ENCODE data around the gene TRIM56. TPM values are rescaled to one million over a fixed set of nuclear protein-coding genes. Genes with fewer than 3 reads are reported as not detected.

Gene TRIM56
- total and polyA plus RNA-seq, 2 of the 13 experiments (the other 11 are each of a cell fraction or from before 2014, with no cell fraction given) = 3.2 to 7.1 TPM

DNA sequence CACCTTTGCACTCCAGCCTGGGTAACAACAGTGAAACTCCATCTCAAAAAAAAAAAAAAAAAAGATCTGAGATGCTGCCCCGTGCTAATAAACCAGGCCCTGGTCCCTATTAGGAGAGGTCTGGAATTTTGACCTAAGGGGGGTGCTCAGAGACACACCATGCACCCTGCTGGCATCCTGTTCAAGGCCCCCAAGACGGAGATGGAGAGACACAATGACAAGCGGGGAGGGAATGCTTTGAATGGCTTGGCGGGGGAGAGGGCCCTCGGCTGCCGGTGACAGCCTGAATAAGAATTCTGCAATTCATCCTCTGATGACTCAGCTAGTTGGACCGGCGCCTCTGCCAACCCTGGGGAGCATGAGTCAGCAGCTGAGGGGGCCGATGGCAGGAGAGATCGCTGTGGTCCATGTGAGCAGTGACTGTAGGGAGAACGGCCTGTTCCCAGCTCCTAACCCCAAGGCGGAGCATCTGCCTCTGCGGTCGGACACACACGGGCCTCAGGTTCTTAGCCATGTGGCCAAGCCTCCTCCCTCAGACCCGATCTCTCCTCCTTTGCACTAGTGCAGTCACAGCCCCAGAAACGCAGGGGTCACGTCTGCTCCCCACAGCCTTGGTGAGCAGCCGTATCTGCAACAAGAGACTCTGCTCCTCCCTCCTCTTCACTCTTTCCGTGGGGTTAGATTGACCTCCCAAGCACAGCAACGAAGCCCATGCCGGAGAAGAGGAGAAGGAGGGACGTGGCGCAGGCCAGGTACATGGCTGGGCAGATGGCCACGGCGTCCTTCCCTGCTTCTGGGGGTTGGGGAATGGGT, 14.9 kb downstream of the TRIM56 start (continued):
- TF ChIP-seq, protein P1, sequence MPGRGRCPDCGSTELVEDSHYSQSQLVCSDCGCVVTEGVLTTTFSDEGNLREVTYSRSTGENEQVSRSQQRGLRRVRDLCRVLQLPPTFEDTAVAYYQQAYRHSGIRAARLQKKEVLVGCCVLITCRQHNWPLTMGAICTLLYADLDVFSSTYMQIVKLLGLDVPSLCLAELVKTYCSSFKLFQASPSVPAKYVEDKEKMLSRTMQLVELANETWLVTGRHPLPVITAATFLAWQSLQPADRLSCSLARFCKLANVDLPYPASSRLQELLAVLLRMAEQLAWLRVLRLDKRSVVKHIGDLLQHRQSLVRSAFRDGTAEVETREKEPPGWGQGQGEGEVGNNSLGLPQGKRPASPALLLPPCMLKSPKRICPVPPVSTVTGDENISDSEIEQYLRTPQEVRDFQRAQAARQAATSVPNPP (CRISPR knock-in tag; IDR thresholded peaks at IDR 0.05) = no peak
- TF ChIP-seq GTF2F1 (IDR thresholded peaks at IDR 0.05; ENCODE audit: low read length) (no peak), JUN (CRISPR knock-in tag; IDR thresholded peaks at IDR 0.05) (no peak), NAIF1 (CRISPR knock-in tag; IDR thresholded peaks at IDR 0.05; ENCODE audit: borderline replicate concordance) (no peak), KDM5A (IDR thresholded peaks at IDR 0.05; ENCODE audit: borderline replicate concordance, low read length) (no peak), MTA1 (CRISPR knock-in tag; IDR thresholded peaks at IDR 0.05; ENCODE audit: borderline replicate concordance) (peak; percentile 82; the same call in 1 of the 2 replicates), NR2F2 (IDR thresholded peaks at IDR 0.05; ENCODE audit: borderline replicate concordance, low read depth) (no peak), ARID2 (CRISPR knock-in tag; IDR thresholded peaks at IDR 0.05; ENCODE audit: borderline replicate concordance) (no peak), HNRNPLL (IDR thresholded peaks at IDR 0.05; ENCODE audit: low read depth, low read length, poor library complexity, severe bottlenecking) (no peak), YY1 (IDR thresholded peaks at IDR 0.05; ENCODE audit: insufficient read depth, insufficient replicate concordance, low read depth, low read length) (peak; percentile 19), FOXC1 (CRISPR knock-in tag; IDR thresholded peaks at IDR 0.05; ENCODE audit: borderline replicate concordance) (0 out of 2 replicates have a peak, but pooled peaks have one; percentile 52), KDM3A (CRISPR knock-in tag; IDR thresholded peaks at IDR 0.05; ENCODE audit: low read depth) (no peak; the same call in 1 of the 2 replicates), HOXA7 (CRISPR knock-in tag; IDR thresholded peaks at IDR 0.05) (no peak), ZNF629 (CRISPR knock-in tag; conservative IDR thresholded peaks at IDR 0.05) (no peak), ZNF543 (CRISPR knock-in tag; IDR thresholded peaks at IDR 0.05) (0 out of 2 replicates have a peak, but pooled peaks have one; percentile 63), DNMT3B (CRISPR knock-in tag; conservative IDR thresholded peaks at IDR 0.05) (peak; percentile 82; the same call in 1 of the 2 replicates), AHR (CRISPR knock-in tag; IDR thresholded peaks at IDR 0.05) (no peak), CREB1 (IDR thresholded peaks at IDR 0.05) (peak; percentile 18; the same call in 1 of the 2 replicates), CREB1 (CRISPR knock-in tag; IDR thresholded peaks at IDR 0.05) (no peak)
- TF ChIP-seq, protein P2, sequence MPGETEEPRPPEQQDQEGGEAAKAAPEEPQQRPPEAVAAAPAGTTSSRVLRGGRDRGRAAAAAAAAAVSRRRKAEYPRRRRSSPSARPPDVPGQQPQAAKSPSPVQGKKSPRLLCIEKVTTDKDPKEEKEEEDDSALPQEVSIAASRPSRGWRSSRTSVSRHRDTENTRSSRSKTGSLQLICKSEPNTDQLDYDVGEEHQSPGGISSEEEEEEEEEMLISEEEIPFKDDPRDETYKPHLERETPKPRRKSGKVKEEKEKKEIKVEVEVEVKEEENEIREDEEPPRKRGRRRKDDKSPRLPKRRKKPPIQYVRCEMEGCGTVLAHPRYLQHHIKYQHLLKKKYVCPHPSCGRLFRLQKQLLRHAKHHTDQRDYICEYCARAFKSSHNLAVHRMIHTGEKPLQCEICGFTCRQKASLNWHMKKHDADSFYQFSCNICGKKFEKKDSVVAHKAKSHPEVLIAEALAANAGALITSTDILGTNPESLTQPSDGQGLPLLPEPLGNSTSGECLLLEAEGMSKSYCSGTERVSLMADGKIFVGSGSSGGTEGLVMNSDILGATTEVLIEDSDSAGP (CRISPR knock-in tag; IDR thresholded peaks at IDR 0.05; ENCODE audit: borderline replicate concordance) = peak; percentile 64; the same call in 1 of the 2 replicates
- TF ChIP-seq, protein P3, sequence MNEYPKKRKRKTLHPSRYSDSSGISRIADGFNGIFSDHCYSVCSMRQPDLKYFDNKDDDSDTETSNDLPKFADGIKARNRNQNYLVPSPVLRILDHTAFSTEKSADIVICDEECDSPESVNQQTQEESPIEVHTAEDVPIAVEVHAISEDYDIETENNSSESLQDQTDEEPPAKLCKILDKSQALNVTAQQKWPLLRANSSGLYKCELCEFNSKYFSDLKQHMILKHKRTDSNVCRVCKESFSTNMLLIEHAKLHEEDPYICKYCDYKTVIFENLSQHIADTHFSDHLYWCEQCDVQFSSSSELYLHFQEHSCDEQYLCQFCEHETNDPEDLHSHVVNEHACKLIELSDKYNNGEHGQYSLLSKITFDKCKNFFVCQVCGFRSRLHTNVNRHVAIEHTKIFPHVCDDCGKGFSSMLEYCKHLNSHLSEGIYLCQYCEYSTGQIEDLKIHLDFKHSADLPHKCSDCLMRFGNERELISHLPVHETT (CRISPR knock-in tag; conservative IDR thresholded peaks at IDR 0.05) = no peak
- TF ChIP-seq, protein P4, sequence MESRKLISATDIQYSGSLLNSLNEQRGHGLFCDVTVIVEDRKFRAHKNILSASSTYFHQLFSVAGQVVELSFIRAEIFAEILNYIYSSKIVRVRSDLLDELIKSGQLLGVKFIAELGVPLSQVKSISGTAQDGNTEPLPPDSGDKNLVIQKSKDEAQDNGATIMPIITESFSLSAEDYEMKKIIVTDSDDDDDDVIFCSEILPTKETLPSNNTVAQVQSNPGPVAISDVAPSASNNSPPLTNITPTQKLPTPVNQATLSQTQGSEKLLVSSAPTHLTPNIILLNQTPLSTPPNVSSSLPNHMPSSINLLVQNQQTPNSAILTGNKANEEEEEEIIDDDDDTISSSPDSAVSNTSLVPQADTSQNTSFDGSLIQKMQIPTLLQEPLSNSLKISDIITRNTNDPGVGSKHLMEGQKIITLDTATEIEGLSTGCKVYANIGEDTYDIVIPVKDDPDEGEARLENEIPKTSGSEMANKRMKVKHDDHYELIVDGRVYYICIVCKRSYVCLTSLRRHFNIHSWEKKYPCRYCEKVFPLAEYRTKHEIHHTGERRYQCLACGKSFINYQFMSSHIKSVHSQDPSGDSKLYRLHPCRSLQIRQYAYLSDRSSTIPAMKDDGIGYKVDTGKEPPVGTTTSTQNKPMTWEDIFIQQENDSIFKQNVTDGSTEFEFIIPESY (CRISPR knock-in tag; IDR thresholded peaks at IDR 0.05) = no peak
- TF ChIP-seq, protein P5, sequence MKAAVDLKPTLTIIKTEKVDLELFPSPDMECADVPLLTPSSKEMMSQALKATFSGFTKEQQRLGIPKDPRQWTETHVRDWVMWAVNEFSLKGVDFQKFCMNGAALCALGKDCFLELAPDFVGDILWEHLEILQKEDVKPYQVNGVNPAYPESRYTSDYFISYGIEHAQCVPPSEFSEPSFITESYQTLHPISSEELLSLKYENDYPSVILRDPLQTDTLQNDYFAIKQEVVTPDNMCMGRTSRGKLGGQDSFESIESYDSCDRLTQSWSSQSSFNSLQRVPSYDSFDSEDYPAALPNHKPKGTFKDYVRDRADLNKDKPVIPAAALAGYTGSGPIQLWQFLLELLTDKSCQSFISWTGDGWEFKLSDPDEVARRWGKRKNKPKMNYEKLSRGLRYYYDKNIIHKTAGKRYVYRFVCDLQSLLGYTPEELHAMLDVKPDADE (CRISPR knock-in tag; IDR thresholded peaks at IDR 0.05) = no peak
